HL-60 (cell line): Measurements from ENCODE around the gene HCAR2.

Source experiments
- CTCF ChIP-seq: IDR thresholded peaks from one replicate; pipeline ENCODE4 v1.5.1; 2011; ENCODE audit warnings: low read length, control low read depth, inconsistent platforms; ENCODE audit not compliant: insufficient read depth
- GABPA ChIP-seq: IDR thresholded peaks from 2 replicates; pipeline ENCODE4 v1.6.1; 2012; ENCODE audit warnings: low read depth
- POLR2AphosphoS5 ChIP-seq: IDR thresholded peaks from 2 replicates; pipeline ENCODE4 v1.6.1; 2012; ENCODE audit warnings: low read depth
- REST ChIP-seq: IDR thresholded peaks from 2 replicates; pipeline ENCODE4 v1.6.1; 2012; ENCODE audit warnings: low read depth; ENCODE audit not compliant: insufficient replicate concordance

GRCh38 chr12:122668268-122668667 is 34.9 kb downstream of the HCAR2 start:
- TF ChIP-seq CTCF, result no peak
- TF ChIP-seq GABPA, result no peak
- TF ChIP-seq POLR2AphosphoS5, result no peak
- TF ChIP-seq REST, result no peak
